GM12874 (cell line): ENCODE data around the gene VPS37D.

ENCODE experiments used
- CTCF ChIP-seq: IDR thresholded peaks from 2 replicates; pipeline ENCODE4 v1.5.1; 2011; ENCODE audit warnings: low read depth, mild to moderate bottlenecking, control low read depth, low read length, moderate library complexity; ENCODE audit not compliant: insufficient read depth

The VPS37D gene

GRCh38 chr7:73647725-73648592 lies 19.7 kb upstream of the VPS37D start:
- 0 out of 2 replicates have a peak, but pooled peaks have one; percentile 2 for TF ChIP-seq CTCF

GRCh38 chr7:73648593-73649332 lies 18.9 kb upstream of the VPS37D start:
- TF ChIP-seq CTCF = no peak

GRCh38 chr7:73649576-73649975 lies 18.1 kb upstream of the VPS37D start:
- TF ChIP-seq CTCF = no peak

GRCh38 chr7:73650524-73650923 lies 17.1 kb upstream of the VPS37D start:
- TF ChIP-seq CTCF = no peak

DNA sequence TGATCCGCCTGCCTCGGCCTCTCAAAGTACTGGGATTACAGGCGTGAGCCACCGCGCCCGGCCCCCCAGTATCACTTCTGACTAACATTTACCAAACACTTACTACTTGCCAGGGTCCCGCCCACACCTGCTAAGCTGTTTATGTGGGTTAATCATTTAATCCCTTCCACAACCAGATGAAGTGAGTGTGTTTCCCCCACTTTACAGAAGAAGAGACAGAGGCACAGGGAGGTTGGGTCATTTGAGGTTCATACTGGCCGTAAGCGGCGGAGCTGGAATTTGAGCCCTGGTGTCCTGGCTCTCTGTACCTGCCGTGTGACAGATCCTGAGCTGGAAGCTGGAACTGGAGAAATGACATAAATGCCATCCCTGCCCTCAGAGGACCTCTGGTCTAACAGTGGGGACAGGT lies 15.1 kb upstream of the VPS37D start:
- no peak for TF ChIP-seq CTCF

DNA sequence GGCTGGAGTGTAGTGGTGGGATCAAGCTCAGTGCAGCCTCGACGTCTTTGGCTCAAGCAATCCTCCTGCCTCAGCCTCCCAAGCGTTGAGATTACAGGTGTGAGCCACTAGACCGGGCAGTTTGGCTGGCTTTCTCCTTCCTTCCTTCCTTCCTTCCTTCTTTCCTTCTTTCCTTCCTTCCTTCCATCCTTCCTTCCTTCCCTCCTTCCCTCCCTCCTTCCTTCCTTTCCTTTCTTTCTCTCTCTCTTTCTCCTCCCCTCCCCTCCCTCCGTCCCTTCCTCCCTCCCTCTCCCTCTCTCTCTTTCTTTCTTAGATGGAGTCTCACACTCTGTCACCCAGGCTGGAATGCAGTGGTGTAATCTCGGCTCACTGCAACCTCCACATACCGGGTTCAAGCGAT lies 7.6 kb upstream of the VPS37D start:
- TF ChIP-seq CTCF = no peak

GRCh38 chr7:73663033-73663432 lies 4.6 kb upstream of the VPS37D start:
- no peak for TF ChIP-seq CTCF
